ENCODE measurements around the gene SLC25A39. TPM values are rescaled to one million over a fixed set of nuclear protein-coding genes. Genes with fewer than 3 reads are reported as not detected.

Gene SLC25A39
- total and polyA plus RNA-seq, 2 of the 4 experiments (the other 2 are of a cell fraction) = 49.1 to 99.7 TPM

Small RNA genes lying within 50 kb of the gene (microRNA-seq; reads per million reads assigned to microRNA genes)
- gene RF00012 (ENCODE audit: insufficient read depth, insufficient read length) (not detected), gene RN7SL507P (ENCODE audit: insufficient read depth, insufficient read length) (not detected), gene RNU6-453P (ENCODE audit: insufficient read depth, insufficient read length) (not detected)

Small RNA genes lying within 50 kb of the gene (small RNA-seq; reads per million reads assigned to genes)
- 0 to 0.04 (median 0) reads per million in 5 experiments for gene RF00012
- 0 reads per million in 5 experiments for gene RN7SL507P
- 0 to 7.2 (median 0.16) reads per million in 5 experiments for gene RNU6-453P

Other genes starting within 250 kb of the SLC25A39 start
- 61.3 and 71.4 TPM in 2 replicates for gene HDAC5, start 201.2 kb downstream of the SLC25A39 start, total RNA-seq (2012; rRNA removed)
- 47.0 and 50.0 TPM in 2 replicates for gene HDAC5, start 201.2 kb downstream of the SLC25A39 start, polyA plus RNA-seq (2012; rRNA removed)
- 2.8 and 3.2 TPM in 2 replicates for gene HROB, start 182.9 kb downstream of the SLC25A39 start, total RNA-seq (2012; rRNA removed)
- gene HROB, start 182.9 kb downstream of the SLC25A39 start, polyA plus RNA-seq (2012; rRNA removed) = 4.0 and 4.4 TPM in 2 replicates
- not detected in 2 replicates for gene ASB16, start 154.1 kb downstream of the SLC25A39 start, total RNA-seq (2012; rRNA removed)
- 0.05 and 0.06 TPM in 2 replicates for gene ASB16, start 154.1 kb downstream of the SLC25A39 start, polyA plus RNA-seq (2012; rRNA removed)
- 16.5 and 17.8 TPM in 2 replicates for gene TMUB2, start 137.9 kb downstream of the SLC25A39 start, total RNA-seq (2012; rRNA removed)
- gene TMUB2, start 137.9 kb downstream of the SLC25A39 start, polyA plus RNA-seq (2012; rRNA removed) = 42.5 and 43.6 TPM in 2 replicates
- 17.2 and 17.5 TPM in 2 replicates for gene ATXN7L3, start 124.9 kb downstream of the SLC25A39 start, total RNA-seq (2012; rRNA removed)
- 38.3 and 40.9 TPM in 2 replicates for gene ATXN7L3, start 124.9 kb downstream of the SLC25A39 start, polyA plus RNA-seq (2012; rRNA removed)
- 42.1 and 49.4 TPM in 2 replicates for gene UBTF, start 105.1 kb downstream of the SLC25A39 start, total RNA-seq (2012; rRNA removed)
- gene UBTF, start 105.1 kb downstream of the SLC25A39 start, polyA plus RNA-seq (2012; rRNA removed) = 25.6 and 29.7 TPM in 2 replicates
- not detected in 2 replicates for gene SLC4A1, start 56.7 kb downstream of the SLC25A39 start, total RNA-seq (2012; rRNA removed)
- gene SLC4A1, start 56.7 kb downstream of the SLC25A39 start, polyA plus RNA-seq (2012; rRNA removed) = not detected in 2 replicates
- gene RUNDC3A, start 16.2 kb downstream of the SLC25A39 start, total RNA-seq (2012; rRNA removed) = under 0.01 TPM in 2 replicates
- 0.07 and 0.34 TPM in 2 replicates for gene RUNDC3A, start 16.2 kb downstream of the SLC25A39 start, polyA plus RNA-seq (2012; rRNA removed)
- gene GRN, start 20.5 kb upstream of the SLC25A39 start, total RNA-seq (2012; rRNA removed) = 38.9 and 39.2 TPM in 2 replicates
- gene GRN, start 20.5 kb upstream of the SLC25A39 start, polyA plus RNA-seq (2012; rRNA removed) = 494 and 588 TPM in 2 replicates
- 3.1 and 3.2 TPM in 2 replicates for gene FAM171A2, start 39.0 kb upstream of the SLC25A39 start, total RNA-seq (2012; rRNA removed)
- 5.9 and 8.1 TPM in 2 replicates for gene FAM171A2, start 39.0 kb upstream of the SLC25A39 start, polyA plus RNA-seq (2012; rRNA removed)
- gene ITGA2B, start 64.8 kb upstream of the SLC25A39 start, total RNA-seq (2012; rRNA removed) = under 0.01 TPM in 2 replicates
- gene ITGA2B, start 64.8 kb upstream of the SLC25A39 start, polyA plus RNA-seq (2012; rRNA removed) = 0.22 and 0.26 TPM in 2 replicates
- 8.8 and 13.3 TPM in 2 replicates for gene GPATCH8, start 178.6 kb upstream of the SLC25A39 start, total RNA-seq (2012; rRNA removed)
- 13.2 and 13.4 TPM in 2 replicates for gene GPATCH8, start 178.6 kb upstream of the SLC25A39 start, polyA plus RNA-seq (2012; rRNA removed)
- gene FZD2, start 232.7 kb upstream of the SLC25A39 start, total RNA-seq (2012; rRNA removed) = 21.3 and 22.8 TPM in 2 replicates
- 130 and 133 TPM in 2 replicates for gene FZD2, start 232.7 kb upstream of the SLC25A39 start, polyA plus RNA-seq (2012; rRNA removed)

All from IMR-90 (cell line).